ENCODE measurements around the gene LFNG. TPM values are rescaled to one million over a fixed set of nuclear protein-coding genes. Genes with fewer than 3 reads are reported as not detected.
"Not testable (repeated sequence)": the region's sequence is repeated elsewhere in the genome, so short reads cannot be mapped to it uniquely, and the experiment has no call there.

LFNG gene
- total RNA-seq, 1 donor from 2014 or later: 11.1 TPM

GRCh38 chr7:2544541-2545188, 25.1 kb downstream of the LFNG start:
- no peak for DNase-seq (ENCODE audit: low spot score)

DNA sequence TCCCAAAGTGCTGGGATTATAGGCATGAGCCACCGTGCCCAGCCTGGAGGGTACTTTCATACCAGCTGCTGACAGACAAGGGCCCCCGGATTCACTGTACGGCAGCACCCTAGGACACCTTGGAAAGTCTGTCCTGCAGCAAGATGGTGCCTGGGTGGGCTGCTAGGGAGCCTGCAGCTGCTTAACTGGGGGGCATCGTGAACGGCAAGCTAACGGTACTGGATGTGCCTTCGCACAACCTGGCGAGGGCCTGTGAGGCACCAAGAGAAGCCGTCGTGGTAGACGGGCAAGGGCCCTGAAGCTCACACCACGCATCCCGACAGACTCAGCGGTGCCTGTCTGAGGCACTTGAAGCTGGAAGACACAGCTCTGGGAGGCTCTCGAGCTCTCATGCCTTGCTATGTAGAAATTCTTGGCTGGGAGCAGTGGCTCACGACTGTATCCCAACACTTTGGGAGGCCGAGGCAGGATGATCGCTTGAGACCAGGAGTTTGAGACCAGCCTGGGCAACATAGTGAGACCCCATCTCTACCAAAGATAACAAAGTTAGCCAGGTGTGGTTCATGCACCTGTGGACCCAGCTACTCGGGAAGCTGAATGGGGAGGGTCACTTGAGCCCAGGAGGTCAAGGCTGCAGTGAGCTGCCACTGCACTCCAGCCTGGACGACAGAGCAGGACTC, 26.3 kb downstream of the LFNG start:
- no peak for DNase-seq (ENCODE audit: low spot score)

DNA sequence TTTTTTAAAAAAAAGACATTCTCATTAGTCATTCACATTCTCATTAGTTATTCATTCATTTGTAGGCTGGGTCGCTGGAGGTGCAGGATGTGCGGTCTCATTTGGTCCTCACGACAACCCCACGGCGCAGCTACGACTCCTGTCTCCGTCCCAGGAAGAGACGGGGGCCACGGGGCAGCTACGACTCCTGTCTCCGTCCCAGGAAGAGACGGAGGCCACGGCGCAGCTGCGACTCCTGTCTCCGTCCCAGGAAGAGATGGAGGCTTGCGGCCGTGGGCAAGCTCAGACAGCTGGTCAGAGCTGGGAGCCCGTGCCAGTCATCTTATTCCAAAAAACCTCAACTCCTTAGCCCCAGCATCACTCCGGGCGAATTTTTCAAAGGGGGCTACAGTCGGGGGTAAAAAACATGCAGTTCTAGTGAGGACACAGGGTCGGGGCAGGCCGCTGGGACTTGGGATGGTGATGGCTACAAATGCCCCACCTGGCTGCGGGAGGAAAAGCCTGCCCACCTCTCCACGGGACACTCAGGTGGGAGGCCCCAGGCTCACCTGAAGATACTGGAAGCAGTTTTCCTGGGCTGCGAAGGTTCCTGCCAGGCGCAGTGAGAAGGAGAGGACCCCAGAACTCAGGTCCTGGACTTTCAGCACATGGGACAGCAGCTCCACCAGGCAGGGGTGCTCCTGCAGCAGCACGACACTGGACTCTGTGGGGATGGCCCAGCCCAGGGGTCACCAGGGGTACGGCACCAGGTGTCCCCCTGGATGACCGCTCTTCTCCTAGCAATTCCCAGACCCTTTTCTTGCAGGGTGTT, 27.4 kb downstream of the LFNG start:
- no peak for DNase-seq (ENCODE audit: low spot score)

DNA sequence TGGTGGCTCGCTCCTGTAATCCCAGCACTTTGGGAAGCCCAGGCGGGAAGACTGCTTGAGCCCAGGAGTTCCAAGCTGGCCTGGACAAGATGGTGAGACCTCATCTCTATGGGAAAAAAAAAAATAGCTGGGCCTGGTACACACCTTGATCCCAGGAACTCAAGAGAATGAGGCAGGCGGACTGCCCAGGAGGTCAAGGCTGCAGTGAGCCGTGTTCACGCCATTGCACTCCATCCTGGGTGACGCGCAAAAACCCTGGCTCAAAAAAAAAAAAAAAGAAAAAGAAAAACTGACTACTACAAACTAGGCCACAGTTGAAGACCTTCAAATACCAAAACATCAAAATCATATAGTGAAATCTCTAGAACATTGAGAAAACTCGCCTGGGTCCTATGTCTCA, 31.8 kb downstream of the LFNG start:
- DNase-seq (ENCODE audit: low spot score): no peak

- no peak for DNase-seq (ENCODE audit: low spot score)
Measured at GRCh38 chr7:2553108-2553507, 33.5 kb downstream of the LFNG start.

- DNase-seq (ENCODE audit: low spot score): no peak
Measured at GRCh38 chr7:2553831-2554581, 34.4 kb downstream of the LFNG start.

GRCh38 chr7:2554661-2555111, 35.1 kb downstream of the LFNG start:
- DNase-seq (ENCODE audit: low spot score): no peak

- peak; percentile 95 for DNase-seq (ENCODE audit: low spot score)
Measured at GRCh38 chr7:2555121-2556052, 35.8 kb downstream of the LFNG start, which contains the start of gene BRAT1. TSS of gene BRAT1 (minus strand) at chr7:2555524. CDS start at chr7:2554431, 1,093 bp downstream.

DNA sequence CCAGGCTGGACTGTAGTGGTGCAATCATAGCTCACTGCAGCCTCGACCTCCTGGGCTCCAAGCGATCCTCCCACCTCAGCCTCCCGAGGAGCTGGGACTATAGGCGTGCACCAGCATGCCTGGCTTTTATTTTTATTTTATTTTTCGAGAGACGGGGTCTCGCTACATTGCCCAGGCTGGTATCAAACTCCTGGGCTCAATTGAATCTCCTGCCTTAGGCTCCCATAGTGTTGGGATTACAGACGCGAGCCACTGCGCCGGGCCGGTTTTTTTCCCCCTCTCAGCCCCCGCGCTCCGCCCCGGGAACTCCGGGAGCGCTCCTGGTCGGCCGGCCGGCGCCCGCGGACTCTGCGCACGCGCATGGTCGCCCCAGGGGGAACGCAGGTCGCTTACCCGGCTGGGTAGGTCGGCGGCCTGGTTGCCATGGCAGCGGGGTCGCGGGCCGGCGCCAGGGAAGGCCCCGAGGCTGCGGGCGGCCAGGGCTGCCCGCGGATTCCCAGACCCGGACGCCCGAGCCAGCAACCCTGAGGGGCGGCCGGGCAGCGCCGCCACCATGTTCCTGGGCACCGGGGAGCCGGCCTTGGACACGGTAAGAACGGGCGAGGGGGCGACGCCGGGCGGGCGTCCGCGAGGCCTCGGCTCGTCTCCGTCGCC, 39.2 kb downstream of the LFNG start, which contains the start of gene IQCE:
Gene IQCE (plus strand): TSS at position 351 of the 654 bp plus-strand sequence. CDS start 203 bp downstream, at position 554.
- peak; percentile 93 for DNase-seq (ENCODE audit: low spot score)

- DNase-seq (ENCODE audit: low spot score): no peak
Measured at GRCh38 chr7:2559283-2559950, 39.8 kb downstream of the LFNG start.

GRCh38 chr7:2563955-2564354, 44.4 kb downstream of the LFNG start:
- not testable (repeated sequence) for DNase-seq (ENCODE audit: low spot score)

DNA sequence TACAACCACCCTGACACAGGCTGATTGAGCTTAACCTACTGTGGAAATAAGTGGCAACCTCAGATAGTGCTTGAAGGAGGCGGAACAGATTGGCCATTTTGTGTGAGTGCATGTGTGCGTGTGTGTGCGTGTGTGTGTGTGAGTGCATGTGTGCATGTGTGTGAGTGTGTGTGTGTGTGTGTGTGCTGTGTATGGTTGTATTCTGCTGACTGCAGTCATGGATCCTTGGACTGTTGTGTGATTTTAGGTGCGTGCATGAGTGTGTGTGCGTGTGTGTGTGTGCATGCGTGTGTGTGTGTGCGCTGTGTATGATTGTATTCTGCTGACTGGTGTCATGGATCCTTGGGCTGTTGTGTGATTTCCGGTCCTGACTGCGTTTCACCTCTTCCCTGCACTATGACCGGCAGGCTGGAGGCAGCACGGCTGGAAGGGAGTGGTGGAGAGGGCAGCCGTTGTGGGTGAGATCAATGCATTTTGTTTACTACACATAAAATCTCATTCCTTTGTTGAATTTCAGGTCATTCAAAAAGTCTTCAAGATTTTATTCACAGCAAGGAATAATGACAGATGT, 45.5 kb downstream of the LFNG start:
- no peak for DNase-seq (ENCODE audit: low spot score)

DNA sequence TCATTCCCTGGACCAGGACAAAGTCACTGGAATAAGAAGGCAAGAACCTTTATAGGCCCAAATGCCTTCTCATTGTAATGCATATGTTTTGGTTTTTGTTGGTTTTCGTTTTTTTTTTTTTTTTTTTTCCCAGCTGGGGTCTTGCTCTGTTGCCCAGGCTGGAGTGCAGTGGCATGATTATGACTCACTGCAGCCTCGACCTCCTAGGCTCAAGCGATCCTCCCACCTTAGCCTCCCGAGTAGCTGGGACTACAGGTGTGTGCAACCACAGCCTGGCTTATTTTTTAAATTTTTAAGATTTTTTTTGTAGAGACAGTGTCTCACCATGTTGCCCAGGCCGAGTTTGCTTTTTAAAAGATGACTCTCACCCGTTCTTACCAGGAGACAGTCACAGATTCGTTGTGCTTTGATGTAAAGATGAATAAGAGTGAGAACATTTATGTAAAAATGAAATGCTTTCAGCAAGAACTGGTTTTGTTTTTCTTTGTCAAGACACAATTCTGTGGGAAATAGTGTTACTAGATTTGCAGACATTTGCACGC, 46.8 kb downstream of the LFNG start:
- no peak for DNase-seq (ENCODE audit: low spot score)

DNA sequence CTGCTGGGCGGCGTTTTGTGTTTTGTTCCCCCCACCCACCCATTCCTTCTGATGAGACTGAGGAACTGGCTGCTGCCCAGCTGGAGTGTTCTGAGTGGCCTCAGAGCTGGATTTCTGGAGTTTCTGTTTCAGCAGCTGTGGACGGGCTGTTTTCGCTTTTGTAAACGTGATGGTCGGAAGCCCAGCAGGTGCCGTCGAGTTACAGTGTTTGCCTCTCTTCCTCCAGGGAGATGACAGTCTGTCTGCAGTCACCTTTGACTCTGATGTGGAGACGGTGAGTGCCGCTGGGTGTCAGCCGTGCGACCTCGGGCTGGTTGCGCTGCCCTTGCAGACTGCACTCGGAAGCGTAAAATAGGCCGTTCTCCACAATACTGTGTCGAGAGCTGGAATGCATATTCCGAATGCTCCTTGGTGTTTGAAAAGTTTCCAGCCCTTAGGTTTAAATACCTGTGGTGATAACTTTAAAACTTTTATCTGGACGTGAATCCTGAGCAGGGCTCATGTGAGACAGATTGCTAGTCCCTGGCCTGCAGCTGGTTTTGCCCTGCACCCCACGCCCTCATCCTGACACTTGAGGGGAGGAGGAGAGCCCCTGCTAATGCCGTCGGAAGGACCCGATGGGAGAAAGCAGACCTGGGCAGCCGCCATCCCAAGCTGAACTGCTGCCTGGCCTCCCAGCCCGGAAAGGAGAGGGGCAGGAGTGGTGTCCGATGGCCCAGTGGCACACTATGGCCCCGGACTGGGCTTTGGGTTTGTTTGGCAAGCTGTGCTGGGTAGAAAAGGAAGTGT, 47.5 kb downstream of the LFNG start:
- DNase-seq (ENCODE audit: low spot score): no peak

GRCh38 chr7:2567679-2568278, 48.2 kb downstream of the LFNG start:
- peak; percentile 69 for DNase-seq (ENCODE audit: low spot score)

GRCh38 chr7:2568521-2569223, 49.1 kb downstream of the LFNG start:
- DNase-seq (ENCODE audit: low spot score): no peak

DNA sequence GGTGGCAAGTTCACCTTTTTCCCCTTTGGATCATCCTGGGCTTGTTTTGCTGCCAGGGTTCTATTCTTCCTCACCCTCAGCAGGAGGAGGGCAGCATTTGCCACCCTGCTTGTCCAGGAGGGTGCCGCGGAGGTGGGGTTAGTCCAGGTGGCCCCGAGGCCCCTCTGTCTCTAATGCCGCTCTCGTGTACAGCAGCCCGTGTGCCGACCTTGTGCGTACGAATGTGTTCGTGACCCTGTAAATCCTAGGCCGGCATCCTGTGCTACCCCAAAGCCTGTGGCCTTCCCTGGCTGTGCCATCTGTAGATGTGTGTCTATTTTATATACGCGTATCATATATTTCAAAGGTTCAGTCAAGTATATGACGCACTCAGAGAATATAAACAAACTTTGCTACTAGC, 49.8 kb downstream of the LFNG start:
- no peak for DNase-seq (ENCODE audit: low spot score)
